WI38 (cell line): Measurements from ENCODE around the gene IKZF2.

Experiments
- H3K4me3 ChIP-seq: 2 replicates; pipeline ENCODE4 v1.5.1; 2011; ENCODE audit warnings: low read depth, mild to moderate bottlenecking, control low read depth, low read length
- CTCF ChIP-seq: IDR thresholded peaks from 2 replicates; pipeline ENCODE4 v1.5.1; 2012; ENCODE audit warnings: low read depth, mild to moderate bottlenecking, control low read depth, low read length

The IKZF2 gene

GRCh38 chr2:213166109-213166508 lies 14.7 kb upstream of the IKZF2 start:
- TF ChIP-seq CTCF = no peak
- H3K4me3 ChIP-seq = no peak overlapping the region

DNA sequence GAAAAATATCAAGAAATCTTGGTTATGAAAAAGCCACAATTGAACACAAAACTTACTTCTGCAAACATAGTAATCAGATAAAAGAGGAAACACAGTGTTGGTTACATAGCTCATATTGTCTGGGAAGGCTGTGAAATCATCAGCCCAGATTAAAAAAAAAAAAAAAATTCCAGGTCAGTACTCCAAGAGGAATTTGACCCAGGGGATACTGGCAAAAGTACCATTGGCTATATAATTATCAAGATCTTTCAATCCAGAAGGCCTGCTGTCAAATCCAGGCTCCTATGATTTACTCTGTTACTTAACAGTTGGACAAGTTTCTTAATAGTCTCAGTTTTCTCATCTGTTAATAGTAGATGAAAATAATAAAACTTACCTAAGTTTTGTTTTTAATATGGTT lies 12.9 kb upstream of the IKZF2 start:
- no peak overlapping the region for H3K4me3 ChIP-seq
- no peak for TF ChIP-seq CTCF

DNA sequence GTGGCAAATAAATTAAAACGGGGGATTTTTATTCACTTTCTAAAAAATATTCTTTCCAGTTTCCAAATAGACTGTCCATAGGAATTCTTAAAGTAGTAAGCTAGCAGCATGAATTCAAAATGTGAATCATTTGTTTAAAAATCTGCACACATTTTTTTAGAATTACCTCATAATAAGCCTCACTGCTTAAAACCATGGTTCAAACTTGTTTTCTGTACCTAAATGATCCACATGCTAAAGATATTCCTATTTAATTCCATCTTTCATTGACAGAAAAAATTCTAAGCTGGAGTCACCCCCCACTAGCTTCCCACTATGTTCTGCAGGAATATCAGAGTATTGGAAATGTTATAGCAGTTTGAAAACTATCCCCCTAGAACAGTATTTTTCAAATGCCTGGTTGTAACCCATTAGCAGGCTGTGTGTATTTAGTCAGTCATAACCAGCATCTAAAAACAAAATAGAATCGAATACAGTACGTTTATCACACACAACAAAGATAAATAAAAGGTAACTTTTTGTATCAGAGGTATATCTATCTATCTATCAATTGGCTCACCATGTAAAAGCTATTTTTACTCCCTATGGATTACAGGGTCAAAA lies 11.2 kb upstream of the IKZF2 start:
- TF ChIP-seq CTCF = no peak
- H3K4me3 ChIP-seq = no peak overlapping the region; the same call in 1 of the 2 replicates

GRCh38 chr2:213161759-213162515 lies 10.5 kb upstream of the IKZF2 start:
- peak overlapping the region; percentile 23; the same call in 1 of the 2 replicates for H3K4me3 ChIP-seq
- TF ChIP-seq CTCF = no peak

DNA sequence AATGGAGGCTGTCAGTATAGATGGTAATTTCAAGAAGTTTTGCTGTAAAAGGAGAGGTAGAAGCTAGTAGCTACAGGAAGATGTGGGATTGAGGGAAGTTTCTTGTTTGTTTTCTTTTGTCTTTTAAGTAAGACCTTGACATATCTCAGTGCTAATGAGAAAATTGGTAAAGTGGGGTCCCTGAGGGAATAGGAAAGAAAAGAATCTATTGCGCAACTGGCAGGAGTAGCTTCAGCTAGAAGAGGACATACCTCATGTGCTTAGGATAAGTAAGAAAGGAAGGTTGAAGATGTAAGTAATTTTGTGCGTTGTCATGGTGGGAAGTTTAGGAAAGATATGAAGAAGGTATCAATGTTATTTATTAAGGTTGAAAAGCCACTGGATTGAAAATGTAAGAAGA lies 8.4 kb upstream of the IKZF2 start:
- no peak for TF ChIP-seq CTCF

GRCh38 chr2:213157242-213157641 lies 5.8 kb upstream of the IKZF2 start:
- no peak overlapping the region for H3K4me3 ChIP-seq
- no peak for TF ChIP-seq CTCF

More for the DNA sequence above, 8.4 kb upstream of the IKZF2 start:
- H3K4me3 ChIP-seq = no peak overlapping the region

DNA sequence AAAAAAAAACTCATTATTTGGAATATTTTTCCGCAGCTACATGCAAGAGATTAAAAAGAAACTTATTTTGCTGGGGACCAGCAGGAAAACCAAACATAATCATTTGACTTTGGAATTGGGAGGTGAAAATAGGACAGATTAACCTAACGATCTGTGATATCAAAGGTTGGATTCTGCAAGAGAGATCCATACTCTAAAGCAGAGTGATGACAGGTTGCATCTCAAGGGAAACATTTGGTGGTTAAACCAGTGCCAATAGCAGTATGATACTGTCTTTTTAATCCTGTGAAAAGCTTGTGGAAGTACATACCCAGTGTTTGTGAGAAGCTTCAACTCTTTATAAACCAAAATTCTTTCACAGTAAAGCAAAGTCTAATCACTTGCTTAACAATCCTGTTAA lies 5.3 kb upstream of the IKZF2 start:
- no peak for TF ChIP-seq CTCF
- no peak overlapping the region for H3K4me3 ChIP-seq
